ENCODE results near the gene TIMP3.
"Not testable (repeated sequence)": the region's sequence is repeated elsewhere in the genome, so short reads cannot be mapped to it uniquely, and the experiment has no call there.

The TIMP3 gene

GRCh38 chr22:32801537-32802236 lies at the start of gene TIMP3:
Gene TIMP3, plus strand, starts transcription at chr22:32801705. Its CDS starts 297 bp downstream, at chr22:32802002.
- in situ Hi-C loops (cut with MboI; ENCODE audit: low sequenced_read_pairs), result no loop called here
- no peaks in the 10 kb centered on the region for H3K36me3 ChIP-seq (replicated peaks)
- peak within 1 kb of the TSS; percentile 38 for H3K4me3 ChIP-seq
- H3K27me3 ChIP-seq (ENCODE audit: low read depth), result no peaks in the 10 kb centered on the region
- peak; percentile 60 to 83 for DNase-seq (ENCODE audit: low spot score in 2 of 2)
- no peaks in the 10 kb centered on the region for H3K9me3 ChIP-seq
- peaks cover 3% of the 10 kb centered on the region; the same call in 1 of the 2 replicates for H3K4me1 ChIP-seq

- in situ Hi-C loops (cut with MboI; ENCODE audit: low sequenced_read_pairs), result no loop called here
- DNase-seq (ENCODE audit: low spot score in 2 of 2), result no peak
- Histone ChIP-seq H3K4me3 (no peak overlapping the region), H3K9me3 (no peaks in the 10 kb centered on the region), H3K36me3 (replicated peaks) (no peaks in the 10 kb centered on the region), H3K4me1 (no peaks in the 10 kb centered on the region), H3K27me3 (ENCODE audit: low read depth) (no peaks in the 10 kb centered on the region)
Measured at GRCh38 chr22:32752326-32752725, 49.2 kb upstream of the TIMP3 start.

- in situ Hi-C loops (cut with MboI; ENCODE audit: low sequenced_read_pairs), result no loop called here
- no peaks in the 10 kb centered on the region for H3K4me1 ChIP-seq
- H3K4me3 ChIP-seq, result no peak overlapping the region
- DNase-seq (ENCODE audit: low spot score in 2 of 2), result no peak
- no peaks in the 10 kb centered on the region for H3K36me3 ChIP-seq (replicated peaks)
- H3K9me3 ChIP-seq, result no peaks in the 10 kb centered on the region
- H3K27me3 ChIP-seq (ENCODE audit: low read depth), result no peaks in the 10 kb centered on the region
Measured at GRCh38 chr22:32752816-32753520, 48.5 kb upstream of the TIMP3 start.

- no peaks in the 10 kb centered on the region for H3K9me3 ChIP-seq
- no peaks in the 10 kb centered on the region for H3K27me3 ChIP-seq (ENCODE audit: low read depth)
- no peaks in the 10 kb centered on the region for H3K4me1 ChIP-seq
- in situ Hi-C loops (cut with MboI; ENCODE audit: low sequenced_read_pairs), result no loop called here
- H3K4me3 ChIP-seq, result no peak overlapping the region
- no peak for DNase-seq (ENCODE audit: low spot score in 2 of 2)
- no peaks in the 10 kb centered on the region for H3K36me3 ChIP-seq (replicated peaks)
Measured at GRCh38 chr22:32753591-32753990, 47.9 kb upstream of the TIMP3 start.

- H3K4me3 ChIP-seq, result no peak overlapping the region
Measured at GRCh38 chr22:32754413-32755041, 47.0 kb upstream of the TIMP3 start.

GRCh38 chr22:32757086-32757762 lies 44.3 kb upstream of the TIMP3 start:
- DNase-seq (ENCODE audit: low spot score in 2 of 2); in situ Hi-C loops (cut with MboI; ENCODE audit: low sequenced_read_pairs); H3K9me3 ChIP-seq; H3K36me3 ChIP-seq (replicated peaks); H3K27me3 ChIP-seq (ENCODE audit: low read depth); H3K4me3 ChIP-seq; H3K4me1 ChIP-seq: not testable (repeated sequence)

More at GRCh38 chr22:32754413-32755041, 47.0 kb upstream of the TIMP3 start:
- Histone ChIP-seq H3K9me3 (no peaks in the 10 kb centered on the region), H3K36me3 (replicated peaks) (no peaks in the 10 kb centered on the region), H3K4me1 (no peaks in the 10 kb centered on the region), H3K27me3 (ENCODE audit: low read depth) (no peaks in the 10 kb centered on the region)
- in situ Hi-C loops (cut with MboI; ENCODE audit: low sequenced_read_pairs), result no loop called here
- DNase-seq (ENCODE audit: low spot score in 2 of 2), result no peak

- Histone ChIP-seq H3K4me3 (no peak overlapping the region), H3K27me3 (ENCODE audit: low read depth) (no peaks in the 10 kb centered on the region), H3K36me3 (replicated peaks) (no peaks in the 10 kb centered on the region), H3K4me1 (no peaks in the 10 kb centered on the region), H3K9me3 (no peaks in the 10 kb centered on the region)
- no peak for DNase-seq (ENCODE audit: low spot score in 2 of 2)
- in situ Hi-C loops (cut with MboI; ENCODE audit: low sequenced_read_pairs), result no loop called here
Measured at GRCh38 chr22:32758866-32759385, 42.6 kb upstream of the TIMP3 start.

GRCh38 chr22:32760396-32760795 lies 41.1 kb upstream of the TIMP3 start:
- in situ Hi-C loops (cut with MboI; ENCODE audit: low sequenced_read_pairs), result no loop called here
- Histone ChIP-seq H3K27me3 (ENCODE audit: low read depth) (no peaks in the 10 kb centered on the region), H3K9me3 (no peaks in the 10 kb centered on the region), H3K4me1 (no peaks in the 10 kb centered on the region), H3K4me3 (no peak overlapping the region), H3K36me3 (replicated peaks) (no peaks in the 10 kb centered on the region)
- DNase-seq (ENCODE audit: low spot score in 2 of 2), result no peak

- Histone ChIP-seq H3K4me3 (no peak overlapping the region), H3K4me1 (no peaks in the 10 kb centered on the region), H3K9me3 (no peaks in the 10 kb centered on the region), H3K36me3 (replicated peaks) (no peaks in the 10 kb centered on the region), H3K27me3 (ENCODE audit: low read depth) (no peaks in the 10 kb centered on the region)
- in situ Hi-C loops (cut with MboI; ENCODE audit: low sequenced_read_pairs), result no loop called here
- no peak for DNase-seq (ENCODE audit: low spot score in 2 of 2)
Measured at GRCh38 chr22:32760815-32761214, 40.7 kb upstream of the TIMP3 start.

- no peak for DNase-seq (ENCODE audit: low spot score in 2 of 2)
- H3K27me3 ChIP-seq (ENCODE audit: low read depth), result no peaks in the 10 kb centered on the region
- H3K36me3 ChIP-seq (replicated peaks), result no peaks in the 10 kb centered on the region
- no peaks in the 10 kb centered on the region for H3K4me1 ChIP-seq
- H3K9me3 ChIP-seq, result no peaks in the 10 kb centered on the region
- H3K4me3 ChIP-seq, result no peak overlapping the region
- in situ Hi-C loops (cut with MboI; ENCODE audit: low sequenced_read_pairs), result no loop called here
Measured at GRCh38 chr22:32761251-32761903, 40.1 kb upstream of the TIMP3 start.

- DNase-seq (ENCODE audit: low spot score in 2 of 2), result no peak
- in situ Hi-C loops (cut with MboI; ENCODE audit: low sequenced_read_pairs), result no loop called here
- no peaks in the 10 kb centered on the region for H3K4me1 ChIP-seq
Measured at GRCh38 chr22:32764330-32765131, 37.0 kb upstream of the TIMP3 start.

GRCh38 chr22:32765132-32765618 lies 36.3 kb upstream of the TIMP3 start:
- Histone ChIP-seq H3K27me3 (ENCODE audit: low read depth) (no peaks in the 10 kb centered on the region), H3K4me3 (no peak overlapping the region), H3K4me1 (no peaks in the 10 kb centered on the region), H3K9me3 (no peaks in the 10 kb centered on the region), H3K36me3 (replicated peaks) (no peaks in the 10 kb centered on the region)
- DNase-seq (ENCODE audit: low spot score in 2 of 2), result no peak
- in situ Hi-C loops (cut with MboI; ENCODE audit: low sequenced_read_pairs), result no loop called here

More at GRCh38 chr22:32764330-32765131, 37.0 kb upstream of the TIMP3 start:
- Histone ChIP-seq H3K4me3 (no peak overlapping the region), H3K27me3 (ENCODE audit: low read depth) (no peaks in the 10 kb centered on the region), H3K36me3 (replicated peaks) (no peaks in the 10 kb centered on the region), H3K9me3 (no peaks in the 10 kb centered on the region)
